Measurements from ENCODE around the gene EGLN1. TPM values are rescaled to one million over a fixed set of nuclear protein-coding genes. Genes with fewer than 3 reads are reported as not detected.

The EGLN1 gene
- total RNA-seq, 2 donors from 2014 or later, result 36.6 to 79.1 TPM

- no peak overlapping the region for H3K27ac ChIP-seq
- H3K36me3 ChIP-seq, result no peaks in the 10 kb centered on the region
- peaks cover 11% of the 10 kb centered on the region for H3K4me1 ChIP-seq
- no peaks in the 10 kb centered on the region for H3K9me3 ChIP-seq
- intact Hi-C loops (cut with DNase I), result loop anchor here (5.0 kb wide), 1 partner anchor 110 kb away; the partner anchor contains the start of gene TSNAX
- TF ChIP-seq, protein P1, sequence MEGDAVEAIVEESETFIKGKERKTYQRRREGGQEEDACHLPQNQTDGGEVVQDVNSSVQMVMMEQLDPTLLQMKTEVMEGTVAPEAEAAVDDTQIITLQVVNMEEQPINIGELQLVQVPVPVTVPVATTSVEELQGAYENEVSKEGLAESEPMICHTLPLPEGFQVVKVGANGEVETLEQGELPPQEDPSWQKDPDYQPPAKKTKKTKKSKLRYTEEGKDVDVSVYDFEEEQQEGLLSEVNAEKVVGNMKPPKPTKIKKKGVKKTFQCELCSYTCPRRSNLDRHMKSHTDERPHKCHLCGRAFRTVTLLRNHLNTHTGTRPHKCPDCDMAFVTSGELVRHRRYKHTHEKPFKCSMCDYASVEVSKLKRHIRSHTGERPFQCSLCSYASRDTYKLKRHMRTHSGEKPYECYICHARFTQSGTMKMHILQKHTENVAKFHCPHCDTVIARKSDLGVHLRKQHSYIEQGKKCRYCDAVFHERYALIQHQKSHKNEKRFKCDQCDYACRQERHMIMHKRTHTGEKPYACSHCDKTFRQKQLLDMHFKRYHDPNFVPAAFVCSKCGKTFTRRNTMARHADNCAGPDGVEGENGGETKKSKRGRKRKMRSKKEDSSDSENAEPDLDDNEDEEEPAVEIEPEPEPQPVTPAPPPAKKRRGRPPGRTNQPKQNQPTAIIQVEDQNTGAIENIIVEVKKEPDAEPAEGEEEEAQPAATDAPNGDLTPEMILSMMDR (IDR thresholded peaks at IDR 0.05), result no peak
- no peak for DNase-seq
- no peak overlapping the region for H3K4me3 ChIP-seq
- H3K27me3 ChIP-seq, result no peaks in the 10 kb centered on the region
- no peak overlapping the region for H3K9ac ChIP-seq (ENCODE audit: low read depth in 2 of 2, low read length in 2 of 2)
These were observed 4.6 kb downstream of the EGLN1 start for GRCh38 chr1:231417513-231417912.

DNA sequence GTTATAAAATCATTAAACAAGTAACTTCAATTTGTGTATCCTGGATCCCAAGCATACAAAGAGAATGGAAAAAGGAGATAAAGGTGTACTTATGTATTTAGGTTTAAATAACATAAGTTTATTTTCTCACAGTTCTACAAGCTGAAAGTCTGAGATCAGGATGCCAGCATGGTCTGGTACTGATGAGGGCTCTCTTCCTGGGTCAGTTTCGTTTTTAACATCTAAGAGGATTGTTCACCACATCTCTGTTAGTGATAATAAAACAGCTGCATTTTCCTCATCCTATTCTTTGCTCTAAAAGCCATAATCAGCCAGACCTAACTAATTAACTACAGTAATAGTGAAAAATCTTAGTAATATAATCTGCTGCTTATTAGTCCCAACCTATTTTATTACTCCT, 5.2 kb downstream of the EGLN1 start:
- intact Hi-C loops (cut with DNase I), result loop anchor here (5.0 kb wide), 1 partner anchor 110 kb away; the partner anchor contains the start of gene TSNAX
- peaks cover 11% of the 10 kb centered on the region for H3K4me1 ChIP-seq
- H3K9ac ChIP-seq (ENCODE audit: low read depth in 2 of 2, low read length in 2 of 2), result no peak overlapping the region
- DNase-seq, result no peak
- no peaks in the 10 kb centered on the region for H3K27me3 ChIP-seq
- no peaks in the 10 kb centered on the region for H3K9me3 ChIP-seq
- H3K27ac ChIP-seq, result no peak overlapping the region
- TF ChIP-seq, protein P1 (IDR thresholded peaks at IDR 0.05), result no peak
- no peak overlapping the region for H3K4me3 ChIP-seq
- H3K36me3 ChIP-seq, result no peaks in the 10 kb centered on the region

DNA sequence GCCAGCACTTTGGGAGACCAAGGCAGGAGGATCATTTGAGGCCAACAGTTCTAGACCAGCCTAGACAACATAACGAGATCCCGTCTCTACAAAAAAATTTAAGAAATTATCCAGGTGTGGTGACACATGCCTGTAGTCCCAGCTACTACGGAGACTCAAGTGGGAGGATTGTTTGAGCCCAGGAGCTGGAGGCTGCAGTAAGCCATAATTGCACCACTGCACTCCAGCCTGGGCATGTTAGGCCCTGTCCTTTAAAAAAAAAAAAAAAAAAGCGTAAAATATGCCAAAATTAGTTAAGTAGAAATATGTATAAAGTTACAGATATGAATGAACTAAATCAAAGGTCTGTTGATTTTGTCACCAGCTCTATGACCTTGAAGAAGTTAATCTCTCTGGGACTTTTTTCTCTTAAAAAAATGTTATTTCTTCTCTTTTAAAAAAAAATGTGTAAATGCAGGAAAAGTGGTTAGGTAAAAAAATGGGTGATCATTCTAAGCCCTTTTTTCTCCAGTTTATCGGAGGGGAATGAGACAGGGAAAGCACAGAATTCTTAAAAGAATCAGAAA, 7.0 kb downstream of the EGLN1 start:
- intact Hi-C loops (cut with DNase I), result loop anchor here (5.0 kb wide), 1 partner anchor 112 kb away; the partner anchor contains the start of gene TSNAX
- H3K4me1 ChIP-seq, result peaks cover 11% of the 10 kb centered on the region

GRCh38 chr1:231414260-231415016, 7.6 kb downstream of the EGLN1 start:
- Histone ChIP-seq H3K36me3 (no peaks in the 10 kb centered on the region), H3K9me3 (no peaks in the 10 kb centered on the region), H3K9ac (ENCODE audit: low read depth in 2 of 2, low read length in 2 of 2) (no peak overlapping the region), H3K4me1 (peaks cover 11% of the 10 kb centered on the region), H3K27ac (no peak overlapping the region), H3K27me3 (no peaks in the 10 kb centered on the region), H3K4me3 (no peak overlapping the region)
- TF ChIP-seq, protein P1 (IDR thresholded peaks at IDR 0.05), result no peak
- DNase-seq, result no peak
- intact Hi-C loops (cut with DNase I), result loop anchor here (5.0 kb wide), 1 partner anchor 113 kb away; the partner anchor contains the start of gene TSNAX

More for the DNA sequence above, 7.0 kb downstream of the EGLN1 start:
- H3K27ac ChIP-seq, result no peak overlapping the region
- H3K9me3 ChIP-seq, result no peaks in the 10 kb centered on the region
- TF ChIP-seq, protein P1 (IDR thresholded peaks at IDR 0.05), result no peak
- H3K36me3 ChIP-seq, result no peaks in the 10 kb centered on the region
- DNase-seq, result no peak
- H3K27me3 ChIP-seq, result no peaks in the 10 kb centered on the region
- no peak overlapping the region for H3K9ac ChIP-seq (ENCODE audit: low read depth in 2 of 2, low read length in 2 of 2)
- no peak overlapping the region for H3K4me3 ChIP-seq

- Histone ChIP-seq H3K4me3 (no peak overlapping the region), H3K4me1 (peaks cover 12% of the 10 kb centered on the region), H3K36me3 (no peaks in the 10 kb centered on the region), H3K27me3 (no peaks in the 10 kb centered on the region), H3K9ac (ENCODE audit: low read depth in 2 of 2, low read length in 2 of 2) (no peak overlapping the region), H3K27ac (no peak overlapping the region), H3K9me3 (no peaks in the 10 kb centered on the region)
- intact Hi-C loops (cut with DNase I), result no loop called here
- TF ChIP-seq, protein P1 (IDR thresholded peaks at IDR 0.05), result no peak
- no peak for DNase-seq
These were observed 8.4 kb downstream of the EGLN1 start for GRCh38 chr1:231413749-231414082.
